Measurements from ENCODE around the gene INKA1. TPM values are rescaled to one million over a fixed set of nuclear protein-coding genes. Genes with fewer than 3 reads are reported as not detected.
"Not testable (repeated sequence)": the region's sequence is repeated elsewhere in the genome, so short reads cannot be mapped to it uniquely, and the experiment has no call there.

The INKA1 gene
- total RNA-seq, 2 donors from 2014 or later: 1.8 to 4.2 TPM

- Histone ChIP-seq H3K27ac (peak overlapping the region; percentile 74 to 83), H3K9me3 (no peaks in the 10 kb centered on the region), H3K27me3 (no peaks in the 10 kb centered on the region), H3K36me3 (peaks cover 22% of the 10 kb centered on the region), H3K4me1 (peaks cover 2 to 20% of the 10 kb centered on the region in 2 donors), H3K4me3 (peak overlapping the region; percentile 37 to 47)
- no peak for TF ChIP-seq CTCF (IDR thresholded peaks at IDR 0.05)
- no peak for DNase-seq (ENCODE audit: low spot score)
Measured at GRCh38 chr3:49812916-49813496, 9.9 kb downstream of the INKA1 start.

- Histone ChIP-seq H3K36me3 (peaks cover 22% of the 10 kb centered on the region), H3K4me3 (peak within 1 kb of the TSS; percentile 37 to 47), H3K9me3 (no peaks in the 10 kb centered on the region), H3K27ac (peak within 1 kb of the TSS; percentile 74 to 83), H3K4me1 (peaks cover 2 to 20% of the 10 kb centered on the region in 2 donors), H3K27me3 (no peaks in the 10 kb centered on the region)
- DNase-seq (ENCODE audit: low spot score): peak; percentile 65
- no peak for TF ChIP-seq CTCF (IDR thresholded peaks at IDR 0.05)
Measured at GRCh38 chr3:49813497-49814174, 10.6 kb downstream of the INKA1 start, which contains the start of gene UBA7. Gene UBA7, minus strand, starts transcription at chr3:49813953. Its CDS starts 166 bp downstream, at chr3:49813787.

GRCh38 chr3:49823131-49823530 lies 20.1 kb downstream of the INKA1 start:
- H3K27me3 ChIP-seq; H3K36me3 ChIP-seq; H3K9me3 ChIP-seq; H3K4me1 ChIP-seq; H3K27ac ChIP-seq; DNase-seq (ENCODE audit: low spot score); H3K4me3 ChIP-seq: not testable (repeated sequence)

GRCh38 chr3:49826016-49826415 lies 23.0 kb downstream of the INKA1 start:
- Histone ChIP-seq H3K27me3 (no peaks in the 10 kb centered on the region), H3K9me3 (no peaks in the 10 kb centered on the region), H3K36me3 (no peaks in the 10 kb centered on the region), H3K4me3 (no peak overlapping the region), H3K27ac (no peak overlapping the region), H3K4me1 (no peaks in the 10 kb centered on the region)
- DNase-seq (ENCODE audit: low spot score): no peak
- no peak for TF ChIP-seq CTCF (IDR thresholded peaks at IDR 0.05)

- Histone ChIP-seq H3K4me1 (no peaks in the 10 kb centered on the region), H3K4me3 (no peak overlapping the region), H3K36me3 (no peaks in the 10 kb centered on the region), H3K9me3 (no peaks in the 10 kb centered on the region), H3K27me3 (no peaks in the 10 kb centered on the region), H3K27ac (no peak overlapping the region)
- TF ChIP-seq CTCF (IDR thresholded peaks at IDR 0.05): no peak
- DNase-seq (ENCODE audit: low spot score): no peak
Measured at GRCh38 chr3:49831341-49831740, 28.3 kb downstream of the INKA1 start.

- TF ChIP-seq CTCF (IDR thresholded peaks at IDR 0.05): peak; percentile 66 to 90
- DNase-seq (ENCODE audit: low spot score): peak; percentile 82
- Histone ChIP-seq H3K27me3 (no peaks in the 10 kb centered on the region), H3K36me3 (no peaks in the 10 kb centered on the region), H3K9me3 (no peaks in the 10 kb centered on the region), H3K27ac (no peak overlapping the region), H3K4me3 (no peak overlapping the region), H3K4me1 (peaks cover 0 to 19% of the 10 kb centered on the region in 2 donors)
Measured at GRCh38 chr3:49839193-49839809, 36.2 kb downstream of the INKA1 start.

Data from right atrium auricular region (tissue), 2 donors.